ENCODE results near the gene ADGRV1.

- TF ChIP-seq, protein P1, sequence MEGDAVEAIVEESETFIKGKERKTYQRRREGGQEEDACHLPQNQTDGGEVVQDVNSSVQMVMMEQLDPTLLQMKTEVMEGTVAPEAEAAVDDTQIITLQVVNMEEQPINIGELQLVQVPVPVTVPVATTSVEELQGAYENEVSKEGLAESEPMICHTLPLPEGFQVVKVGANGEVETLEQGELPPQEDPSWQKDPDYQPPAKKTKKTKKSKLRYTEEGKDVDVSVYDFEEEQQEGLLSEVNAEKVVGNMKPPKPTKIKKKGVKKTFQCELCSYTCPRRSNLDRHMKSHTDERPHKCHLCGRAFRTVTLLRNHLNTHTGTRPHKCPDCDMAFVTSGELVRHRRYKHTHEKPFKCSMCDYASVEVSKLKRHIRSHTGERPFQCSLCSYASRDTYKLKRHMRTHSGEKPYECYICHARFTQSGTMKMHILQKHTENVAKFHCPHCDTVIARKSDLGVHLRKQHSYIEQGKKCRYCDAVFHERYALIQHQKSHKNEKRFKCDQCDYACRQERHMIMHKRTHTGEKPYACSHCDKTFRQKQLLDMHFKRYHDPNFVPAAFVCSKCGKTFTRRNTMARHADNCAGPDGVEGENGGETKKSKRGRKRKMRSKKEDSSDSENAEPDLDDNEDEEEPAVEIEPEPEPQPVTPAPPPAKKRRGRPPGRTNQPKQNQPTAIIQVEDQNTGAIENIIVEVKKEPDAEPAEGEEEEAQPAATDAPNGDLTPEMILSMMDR (IDR thresholded peaks at IDR 0.05; ENCODE audit: insufficient read depth, low read length) = no peak
- TF ChIP-seq POLR2AphosphoS5 (IDR thresholded peaks at IDR 0.05; ENCODE audit: low read depth) (no peak), GABPA (IDR thresholded peaks at IDR 0.05; ENCODE audit: low read depth) (no peak)
- TF ChIP-seq, protein P2, sequence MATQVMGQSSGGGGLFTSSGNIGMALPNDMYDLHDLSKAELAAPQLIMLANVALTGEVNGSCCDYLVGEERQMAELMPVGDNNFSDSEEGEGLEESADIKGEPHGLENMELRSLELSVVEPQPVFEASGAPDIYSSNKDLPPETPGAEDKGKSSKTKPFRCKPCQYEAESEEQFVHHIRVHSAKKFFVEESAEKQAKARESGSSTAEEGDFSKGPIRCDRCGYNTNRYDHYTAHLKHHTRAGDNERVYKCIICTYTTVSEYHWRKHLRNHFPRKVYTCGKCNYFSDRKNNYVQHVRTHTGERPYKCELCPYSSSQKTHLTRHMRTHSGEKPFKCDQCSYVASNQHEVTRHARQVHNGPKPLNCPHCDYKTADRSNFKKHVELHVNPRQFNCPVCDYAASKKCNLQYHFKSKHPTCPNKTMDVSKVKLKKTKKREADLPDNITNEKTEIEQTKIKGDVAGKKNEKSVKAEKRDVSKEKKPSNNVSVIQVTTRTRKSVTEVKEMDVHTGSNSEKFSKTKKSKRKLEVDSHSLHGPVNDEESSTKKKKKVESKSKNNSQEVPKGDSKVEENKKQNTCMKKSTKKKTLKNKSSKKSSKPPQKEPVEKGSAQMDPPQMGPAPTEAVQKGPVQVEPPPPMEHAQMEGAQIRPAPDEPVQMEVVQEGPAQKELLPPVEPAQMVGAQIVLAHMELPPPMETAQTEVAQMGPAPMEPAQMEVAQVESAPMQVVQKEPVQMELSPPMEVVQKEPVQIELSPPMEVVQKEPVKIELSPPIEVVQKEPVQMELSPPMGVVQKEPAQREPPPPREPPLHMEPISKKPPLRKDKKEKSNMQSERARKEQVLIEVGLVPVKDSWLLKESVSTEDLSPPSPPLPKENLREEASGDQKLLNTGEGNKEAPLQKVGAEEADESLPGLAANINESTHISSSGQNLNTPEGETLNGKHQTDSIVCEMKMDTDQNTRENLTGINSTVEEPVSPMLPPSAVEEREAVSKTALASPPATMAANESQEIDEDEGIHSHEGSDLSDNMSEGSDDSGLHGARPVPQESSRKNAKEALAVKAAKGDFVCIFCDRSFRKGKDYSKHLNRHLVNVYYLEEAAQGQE (IDR thresholded peaks at IDR 0.05; ENCODE audit: insufficient replicate concordance, low read depth) = no peak
Observed at GRCh38 chr5:91150234-91150633, 591.6 kb downstream of the ADGRV1 start.

Data from HL-60 (cell line).